ENCODE measurements around the gene ATXN2. TPM values are rescaled to one million over a fixed set of nuclear protein-coding genes. Genes with fewer than 3 reads are reported as not detected.
"Not testable (repeated sequence)": the region's sequence is repeated elsewhere in the genome, so short reads cannot be mapped to it uniquely, and the experiment has no call there.

Gene ATXN2
- 51.8 TPM for total RNA-seq
- long read RNA-seq, partial matches to known transcripts: 12 of 48 reads
- long read RNA-seq, other reads (novel, unspliced or antisense): 34 of 48 reads

DNA sequence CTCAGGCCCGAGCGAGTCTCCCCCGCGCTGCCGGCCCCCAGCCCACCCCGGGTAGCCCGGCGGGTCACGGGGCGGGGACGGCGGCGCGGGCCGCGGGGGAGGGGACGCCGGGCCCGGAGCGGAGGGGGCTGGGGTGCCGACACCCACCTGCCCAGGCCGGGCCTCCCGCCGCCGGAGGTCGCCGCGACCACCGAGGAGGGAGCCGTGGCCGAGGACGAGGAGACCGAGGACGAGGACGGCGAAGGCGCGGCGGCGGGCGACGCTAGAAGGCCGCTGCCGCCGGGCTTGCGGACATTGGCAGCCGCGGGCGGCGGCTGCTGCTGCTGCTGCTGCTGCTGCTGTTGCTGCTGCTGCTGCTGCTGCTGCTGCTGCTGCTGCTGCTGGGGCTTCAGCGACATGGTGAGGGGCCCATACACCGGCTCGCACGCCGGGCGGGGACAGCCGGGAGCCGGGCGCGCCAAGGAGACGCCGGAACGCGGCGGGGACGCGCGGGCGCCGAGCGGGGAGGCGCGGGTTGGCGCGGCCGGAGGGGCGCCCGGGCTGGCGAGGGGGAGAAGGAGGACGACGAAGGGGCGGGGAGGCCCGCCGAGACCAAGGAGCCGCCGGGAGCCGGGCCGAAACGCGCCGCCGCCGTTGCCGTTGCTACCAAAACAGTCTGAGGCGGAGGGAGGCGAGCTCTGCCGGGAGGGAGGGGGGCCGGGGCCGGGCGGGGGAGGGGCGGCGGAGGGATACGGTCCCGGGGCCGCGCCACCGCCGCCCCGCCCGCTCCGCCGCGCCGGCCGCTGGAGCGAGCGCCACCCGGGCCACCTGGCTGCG is at the start of gene ATXN2:
Gene ATXN2, minus strand, starts transcription at position 679 of the 816 bp plus-strand sequence. Its CDS starts 281 bp downstream, at position 398.
- intact Hi-C loops (cut with DNase I): no loop called here
- DNase-seq (peak; percentile 77), ATAC-seq (ENCODE audit: poor library complexity) (peak; percentile 67)

DNA sequence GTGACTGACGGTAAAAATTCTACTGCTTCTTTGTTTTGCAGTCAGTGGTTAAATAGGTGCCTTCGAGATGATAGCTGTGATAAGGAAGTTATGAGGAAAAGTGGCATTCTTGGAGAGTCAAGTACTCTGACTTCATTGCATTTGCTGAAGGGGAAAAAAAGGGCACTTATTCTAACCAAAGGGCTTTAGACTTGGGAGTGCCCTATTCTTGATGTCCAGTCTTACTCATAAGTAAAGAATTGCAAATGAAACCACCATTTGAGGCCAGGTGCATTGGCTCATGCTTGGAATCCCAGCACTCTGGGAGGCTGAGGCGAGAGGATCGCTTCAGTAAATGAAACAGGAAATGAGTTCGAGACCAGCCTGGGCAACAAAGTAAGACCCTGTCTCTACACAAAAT is 46.3 kb upstream of the ATXN2 start:
- intact Hi-C loops (cut with DNase I): no loop called here
- no peak for DNase-seq
- ATAC-seq (ENCODE audit: poor library complexity): no peak

DNA sequence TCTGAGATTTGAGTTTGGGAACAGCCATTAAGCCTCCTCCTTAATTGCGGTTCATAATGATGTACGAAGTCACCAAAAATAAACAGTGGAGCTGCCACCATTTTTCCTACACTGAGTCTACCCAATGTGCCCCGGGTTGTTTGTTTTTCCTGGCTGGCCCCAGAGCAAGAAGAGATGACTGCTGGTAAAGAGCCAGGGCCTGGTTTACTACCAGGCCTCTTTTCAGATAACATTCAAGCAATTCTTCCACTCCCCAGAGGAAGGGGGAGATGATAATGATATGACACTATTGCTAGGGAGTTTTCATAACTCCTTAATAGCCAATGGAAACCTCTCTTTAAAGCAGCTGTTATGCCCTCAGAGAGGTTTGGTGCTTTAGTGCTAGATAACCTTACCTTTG is 44.3 kb upstream of the ATXN2 start:
- intact Hi-C loops (cut with DNase I): no loop called here
- ATAC-seq (ENCODE audit: poor library complexity) (peak; percentile 61), DNase-seq (no peak)

- no peak for DNase-seq
- ATAC-seq (ENCODE audit: poor library complexity): no peak
- intact Hi-C loops (cut with DNase I): no loop called here
These were observed 43.7 kb upstream of the ATXN2 start for GRCh38 chr12:111642681-111643426.

- no peak for ATAC-seq (ENCODE audit: poor library complexity)
- intact Hi-C loops (cut with DNase I): no loop called here
- DNase-seq: no peak
These were observed 41.4 kb upstream of the ATXN2 start for GRCh38 chr12:111640506-111640905.

DNA sequence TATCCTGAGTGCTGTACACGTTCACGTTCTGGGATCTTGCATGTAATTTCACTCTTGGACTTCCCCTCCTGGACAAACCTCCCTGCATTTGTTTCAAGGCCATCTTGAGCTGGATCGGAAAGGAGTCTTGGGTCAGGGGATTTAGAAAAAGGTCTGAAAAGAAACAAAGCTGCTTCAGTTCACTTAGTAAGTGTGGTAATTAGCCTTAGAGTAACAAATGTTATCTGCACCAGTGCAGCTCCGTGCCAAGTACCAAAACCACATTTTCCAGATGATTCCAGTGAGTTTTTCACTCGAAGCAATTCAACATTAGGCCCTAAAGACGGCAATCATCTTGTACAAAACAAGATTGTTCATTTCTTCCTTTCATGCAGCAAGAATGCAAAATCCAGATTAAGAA is 39.4 kb upstream of the ATXN2 start:
- no peak for DNase-seq
- ATAC-seq (ENCODE audit: poor library complexity): no peak
- intact Hi-C loops (cut with DNase I): no loop called here

DNA sequence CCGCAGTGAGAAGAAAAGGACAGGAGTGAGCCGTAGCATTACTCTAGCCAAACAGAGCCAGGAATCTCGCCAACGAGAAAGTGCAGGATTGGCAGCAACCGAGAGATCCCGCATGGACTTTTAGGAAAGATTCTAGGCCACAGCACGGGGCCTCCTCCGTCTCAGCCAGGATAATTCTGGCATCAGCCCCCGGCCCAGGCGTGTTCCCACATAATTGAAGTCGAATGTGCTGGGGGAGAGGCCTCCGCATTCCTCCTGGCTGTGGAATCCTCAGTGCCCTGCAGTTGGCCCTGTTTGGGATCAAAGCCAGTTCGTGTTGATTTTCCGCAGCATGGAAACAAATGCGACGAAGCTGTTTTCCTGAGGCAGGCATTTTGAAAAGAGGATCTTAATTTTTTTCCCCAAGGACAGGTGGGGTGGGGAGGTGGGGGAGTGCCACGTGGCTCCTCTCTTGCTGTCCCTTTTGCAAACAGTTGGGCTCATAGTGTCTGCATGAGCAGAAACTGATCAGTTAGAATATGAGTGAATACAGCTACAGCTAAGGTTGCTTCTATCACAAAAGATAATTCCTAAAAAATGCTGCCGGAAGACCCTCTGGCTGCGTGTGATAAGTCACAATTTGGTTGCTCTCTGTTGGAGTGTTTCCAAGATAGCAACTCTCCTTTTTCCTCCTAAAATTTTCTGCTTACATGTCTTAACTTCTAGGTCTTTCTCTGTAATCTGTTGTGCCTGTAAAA is 37.3 kb upstream of the ATXN2 start:
- intact Hi-C loops (cut with DNase I): no loop called here
- DNase-seq: peak; percentile 76
- peak; percentile 87 for ATAC-seq (ENCODE audit: poor library complexity)

- intact Hi-C loops (cut with DNase I): no loop called here
- ATAC-seq (ENCODE audit: poor library complexity): no peak
- no peak for DNase-seq
These were observed 36.4 kb upstream of the ATXN2 start for GRCh38 chr12:111635524-111635923.

GRCh38 chr12:111628505-111629260 is 29.6 kb upstream of the ATXN2 start:
- DNase-seq: no peak
- ATAC-seq (ENCODE audit: poor library complexity): no peak
- intact Hi-C loops (cut with DNase I): no loop called here

- no peak for ATAC-seq (ENCODE audit: poor library complexity)
- DNase-seq: no peak
- intact Hi-C loops (cut with DNase I): no loop called here
These were observed 27.1 kb upstream of the ATXN2 start for GRCh38 chr12:111626230-111626629.

GRCh38 chr12:111624540-111624939 is 25.4 kb upstream of the ATXN2 start:
- DNase-seq: no peak
- no peak for ATAC-seq (ENCODE audit: poor library complexity)
- intact Hi-C loops (cut with DNase I): no loop called here

DNA sequence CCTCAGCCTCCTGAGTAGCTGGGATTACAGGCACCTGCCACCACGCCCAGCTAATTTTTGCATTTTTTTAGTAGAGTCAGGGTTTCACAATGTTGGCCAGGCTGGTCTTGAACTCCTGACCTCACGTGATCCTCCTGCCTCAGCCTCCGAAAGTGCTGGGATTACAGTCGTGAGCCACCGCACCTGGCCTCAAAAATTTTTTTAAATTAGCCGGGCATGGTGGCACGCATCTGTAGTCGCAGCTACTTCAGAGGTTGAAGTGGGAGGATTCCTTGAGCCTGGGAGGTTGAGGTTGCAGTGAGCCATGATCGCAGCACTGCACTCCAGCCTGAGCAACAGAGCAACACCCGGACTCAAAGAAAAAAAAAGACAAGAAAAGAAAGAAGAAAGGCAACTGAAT is 18.7 kb upstream of the ATXN2 start:
- ATAC-seq (ENCODE audit: poor library complexity); DNase-seq; intact Hi-C loops (cut with DNase I): not testable (repeated sequence)

- DNase-seq (no peak), ATAC-seq (ENCODE audit: poor library complexity) (peak; percentile 55)
- intact Hi-C loops (cut with DNase I): no loop called here
These were observed 17.1 kb upstream of the ATXN2 start for GRCh38 chr12:111616177-111616623.

DNA sequence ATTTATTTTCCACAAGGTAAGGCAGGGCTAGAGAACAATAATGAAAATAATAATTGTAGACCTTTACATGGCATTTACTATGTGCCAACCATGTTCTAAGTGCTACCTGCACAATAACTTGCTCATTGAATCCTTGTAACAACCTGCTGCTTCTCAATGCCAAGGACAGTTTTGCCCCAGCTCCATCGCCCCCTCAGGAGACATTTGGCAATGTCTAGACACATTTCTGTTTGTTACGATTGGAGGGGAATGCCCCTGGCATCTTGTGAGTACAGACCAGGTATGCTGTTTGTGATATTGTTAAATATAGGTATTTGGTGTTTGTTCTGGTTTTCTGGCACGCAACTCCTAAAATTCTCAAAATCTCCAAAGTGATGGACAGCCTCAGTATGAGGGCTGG is 8.1 kb upstream of the ATXN2 start:
- ATAC-seq (ENCODE audit: poor library complexity) (no peak), DNase-seq (no peak)
- intact Hi-C loops (cut with DNase I): no loop called here

GRCh38 chr12:111606767-111607230 is 7.7 kb upstream of the ATXN2 start:
- intact Hi-C loops (cut with DNase I): no loop called here
- ATAC-seq (ENCODE audit: poor library complexity): no peak
- DNase-seq: no peak

- intact Hi-C loops (cut with DNase I): no loop called here
- ATAC-seq (ENCODE audit: poor library complexity): no peak
- no peak for DNase-seq
These were observed 7.0 kb upstream of the ATXN2 start for GRCh38 chr12:111605911-111606766.

- intact Hi-C loops (cut with DNase I); ATAC-seq (ENCODE audit: poor library complexity): not testable (repeated sequence)
- DNase-seq: peak; percentile 5
These were observed 3.7 kb upstream of the ATXN2 start for GRCh38 chr12:111602857-111603256.

All from Right ventricle myocardium superior (tissue), 1 donor.